Stimulated activated CD4-positive, alpha-beta T cell treated with anti-CD3 and anti-CD28 coated beads, TNF-alpha, amount 100 ng/mL, for 4 hours (primary cell): Measurements from ENCODE around the gene ARVCF.
"Not testable (repeated sequence)": the region's sequence is repeated elsewhere in the genome, so short reads cannot be mapped to it uniquely, and the experiment has no call there.

Experiments
- DNase-seq, 3 experiments: peaks; one replicate each; pipeline ENCODE4 v3.0.0-alpha.2; 2020; ENCODE audit warnings: low read depth in 3 of 3

ARVCF gene

GRCh38 chr22:19936513-19936912, 80.1 kb downstream of the ARVCF start:
- DNase-seq, result no peak

DNA sequence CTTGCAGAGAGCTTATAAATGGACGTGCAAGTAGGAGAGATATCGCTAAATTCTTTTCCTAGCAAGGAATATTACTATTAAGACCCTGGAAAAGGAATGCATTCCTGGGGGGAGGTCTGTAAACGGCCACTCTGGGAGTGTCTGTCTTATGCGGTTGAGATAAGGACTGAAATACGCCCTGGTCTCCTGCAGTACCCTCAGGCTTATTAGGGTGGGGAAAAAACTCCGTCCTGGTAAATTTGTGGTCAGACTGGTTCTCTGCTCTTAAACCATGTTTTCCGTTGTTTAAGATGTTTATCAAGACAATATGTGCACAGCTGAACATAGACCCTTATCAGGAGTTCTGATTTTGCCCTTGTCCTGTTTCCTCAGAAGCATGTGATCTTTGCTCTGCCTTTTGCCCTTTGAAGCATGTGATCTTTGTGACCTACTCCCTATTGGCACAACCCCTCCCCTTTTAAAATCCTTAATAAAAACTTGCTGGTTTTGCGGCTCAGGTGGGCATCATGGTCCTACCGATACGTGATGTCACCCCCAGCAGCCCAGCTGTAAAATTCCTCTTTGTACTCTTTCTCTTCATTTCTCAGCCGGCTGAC, 81.4 kb downstream of the ARVCF start:
- not testable (repeated sequence) for DNase-seq

DNA sequence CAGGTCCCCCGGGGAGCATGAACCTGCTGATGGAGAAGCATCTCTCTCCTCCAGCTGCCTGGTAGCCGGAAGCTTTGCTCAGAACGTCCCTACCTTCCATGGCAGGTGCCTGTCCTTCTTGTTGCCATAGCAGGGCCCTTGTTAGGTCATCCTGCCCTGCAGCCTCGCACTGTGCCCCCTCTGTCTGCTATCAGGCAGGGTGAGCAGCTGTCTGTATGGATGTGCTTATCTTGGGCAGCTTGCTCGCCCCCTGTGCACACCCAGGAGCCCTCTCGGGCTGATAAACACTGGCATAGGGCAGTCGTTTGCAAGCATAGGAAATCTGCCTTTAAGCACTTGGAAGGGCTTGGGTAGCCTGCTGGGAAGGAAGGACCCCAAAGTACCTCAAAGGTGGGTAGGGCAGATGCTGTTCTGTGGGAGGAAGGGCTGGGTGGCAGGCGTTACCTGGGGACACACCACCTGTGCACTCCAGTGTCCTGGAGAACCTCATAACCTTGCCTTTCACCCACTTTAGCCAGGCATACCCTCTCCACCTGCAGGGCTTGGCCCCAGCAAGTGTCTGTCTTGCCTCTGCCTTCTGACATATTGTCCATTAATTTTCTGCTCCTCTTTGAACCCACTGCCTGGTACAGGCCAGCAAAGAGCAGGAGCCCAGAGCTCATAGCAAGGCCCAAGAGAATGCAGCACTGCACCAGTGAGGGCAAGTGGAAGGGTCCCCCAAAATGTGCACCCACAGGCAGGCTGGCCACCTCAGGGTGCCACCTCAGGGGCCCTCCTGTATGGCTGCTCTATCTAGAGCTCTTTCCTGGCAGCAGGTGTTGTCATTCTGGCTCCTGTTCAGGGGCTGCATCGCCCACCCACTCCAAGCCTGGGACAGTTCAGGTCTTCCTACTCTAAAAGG, 83.0 kb downstream of the ARVCF start:
- no peak for DNase-seq

DNA sequence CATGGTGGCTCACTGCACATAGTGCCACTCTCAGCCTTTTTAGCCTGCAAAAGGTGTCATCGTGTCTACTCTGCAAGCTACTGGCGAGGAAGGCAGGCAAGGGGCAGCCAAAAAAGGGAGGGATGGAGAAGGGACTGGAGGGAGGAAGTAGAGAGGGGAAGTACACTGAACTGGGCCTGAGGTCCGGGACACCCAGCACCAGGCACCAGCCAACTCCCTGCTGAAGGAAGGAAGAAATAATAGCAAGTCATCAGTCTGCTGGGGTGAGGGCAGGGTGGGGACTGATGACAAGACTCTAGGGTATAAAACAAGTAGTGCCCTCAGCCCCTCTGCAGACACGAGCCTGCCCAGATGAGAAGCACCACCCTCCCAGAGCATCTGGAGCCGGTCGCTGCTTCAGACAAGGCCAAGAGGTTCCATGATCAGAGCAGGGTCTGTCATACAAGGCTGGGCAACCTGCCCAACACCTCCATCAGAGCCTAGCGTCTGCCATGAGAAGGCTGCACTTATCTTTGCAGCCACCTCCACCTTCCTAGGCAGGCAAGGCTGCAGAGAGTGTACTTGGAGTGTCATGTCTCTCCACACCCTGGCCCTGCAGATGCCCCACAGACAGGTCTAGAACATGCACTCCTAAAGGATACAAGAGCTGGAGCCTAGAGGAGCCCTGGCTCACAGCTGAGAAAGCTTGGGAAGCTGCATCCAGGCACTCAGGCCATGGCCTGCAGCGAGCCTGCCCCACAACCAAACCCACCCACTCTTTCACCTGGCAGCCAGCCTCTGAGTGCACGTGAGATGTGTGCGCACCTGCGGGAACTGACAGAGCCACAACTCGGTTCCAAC, 84.0 kb downstream of the ARVCF start:
- no peak for DNase-seq

GRCh38 chr22:19931514-19931913, 85.1 kb downstream of the ARVCF start:
- no peak for DNase-seq

DNA sequence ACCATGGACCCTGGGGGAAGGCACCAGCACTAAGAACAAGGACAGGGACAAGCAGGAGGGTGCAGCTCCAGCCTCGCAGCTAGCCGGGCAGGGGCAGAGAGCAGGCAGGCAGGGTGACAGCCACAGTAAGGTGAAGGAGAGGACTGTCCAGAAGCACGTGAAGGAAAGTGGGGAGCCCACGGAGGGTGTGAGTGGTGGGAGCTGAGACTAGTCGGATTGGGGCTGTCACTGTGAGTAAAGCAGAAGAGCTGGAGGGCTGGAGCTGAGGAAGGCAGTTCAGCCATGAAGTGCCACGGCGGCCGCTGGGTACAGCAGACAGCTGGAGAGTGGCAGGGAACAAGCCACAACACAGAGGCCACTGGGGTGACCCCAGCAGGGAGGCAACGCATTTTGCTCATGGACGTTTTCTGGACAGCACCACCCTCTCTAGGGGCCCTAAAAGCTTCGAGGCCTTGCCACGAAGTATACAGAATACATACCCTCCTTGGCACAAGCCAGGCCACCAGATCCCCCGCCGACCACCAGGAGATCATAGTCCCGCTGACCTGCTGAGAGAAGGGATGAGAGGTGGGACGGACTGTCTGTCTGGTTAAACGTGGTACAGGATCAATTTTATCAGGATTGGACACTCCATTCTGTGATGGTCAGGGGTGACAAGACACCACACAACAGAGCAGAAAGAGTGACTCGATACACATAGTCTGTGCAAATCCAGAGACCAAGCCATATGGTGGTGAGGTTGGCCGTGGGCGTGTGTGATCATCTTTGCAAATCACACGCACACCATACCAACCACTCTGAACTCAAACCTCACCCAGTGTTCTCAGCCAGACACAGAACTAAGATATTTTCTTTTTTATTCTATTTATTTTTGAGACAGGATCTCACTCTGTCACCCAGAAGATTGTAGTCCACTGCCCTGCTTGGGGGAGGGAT, 85.8 kb downstream of the ARVCF start:
- DNase-seq, result no peak

- DNase-seq, result no peak
These were observed 86.8 kb downstream of the ARVCF start for GRCh38 chr22:19929586-19930550.

DNA sequence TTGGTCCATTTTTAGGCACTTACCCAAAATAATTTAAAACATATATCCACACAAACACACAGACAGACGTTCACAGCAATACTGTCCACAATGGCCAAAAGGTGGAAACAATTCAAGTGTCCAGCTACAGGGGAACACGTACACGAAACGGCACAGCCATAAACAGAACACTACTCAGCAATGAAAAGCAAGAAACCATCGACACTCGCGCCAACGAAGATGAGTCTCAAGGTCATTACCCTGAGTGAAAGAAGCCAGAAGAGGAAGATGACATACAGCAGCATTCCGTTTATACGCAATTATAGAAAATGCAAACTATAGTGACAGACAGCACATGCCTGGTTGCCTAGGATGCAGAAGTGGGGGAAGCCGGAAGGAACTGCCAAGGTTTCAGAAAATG, 88.4 kb downstream of the ARVCF start:
- DNase-seq, result no peak

DNA sequence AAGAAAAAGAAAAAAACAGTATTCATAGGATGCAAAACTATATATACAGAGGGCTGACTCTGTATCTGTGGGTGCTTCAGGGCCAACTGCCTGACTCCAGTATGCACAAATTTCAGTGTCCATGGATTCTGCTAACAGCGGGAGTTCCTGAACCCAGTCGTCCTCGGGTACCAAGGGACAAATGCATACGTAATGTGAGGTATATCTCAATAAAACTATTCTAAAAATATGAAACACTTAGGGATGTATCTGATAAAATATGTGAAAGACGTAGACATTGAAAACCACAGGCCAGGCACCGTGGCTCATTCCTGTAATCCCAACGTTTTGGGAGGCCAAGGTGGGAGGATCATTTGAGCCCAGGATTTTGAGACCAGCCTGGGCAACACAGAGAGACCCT, 88.9 kb downstream of the ARVCF start:
- no peak for DNase-seq

GRCh38 chr22:19926028-19926427, 90.6 kb downstream of the ARVCF start:
- DNase-seq, result not testable (repeated sequence)

- no peak for DNase-seq
These were observed 92.6 kb downstream of the ARVCF start for GRCh38 chr22:19923914-19924513.

DNA sequence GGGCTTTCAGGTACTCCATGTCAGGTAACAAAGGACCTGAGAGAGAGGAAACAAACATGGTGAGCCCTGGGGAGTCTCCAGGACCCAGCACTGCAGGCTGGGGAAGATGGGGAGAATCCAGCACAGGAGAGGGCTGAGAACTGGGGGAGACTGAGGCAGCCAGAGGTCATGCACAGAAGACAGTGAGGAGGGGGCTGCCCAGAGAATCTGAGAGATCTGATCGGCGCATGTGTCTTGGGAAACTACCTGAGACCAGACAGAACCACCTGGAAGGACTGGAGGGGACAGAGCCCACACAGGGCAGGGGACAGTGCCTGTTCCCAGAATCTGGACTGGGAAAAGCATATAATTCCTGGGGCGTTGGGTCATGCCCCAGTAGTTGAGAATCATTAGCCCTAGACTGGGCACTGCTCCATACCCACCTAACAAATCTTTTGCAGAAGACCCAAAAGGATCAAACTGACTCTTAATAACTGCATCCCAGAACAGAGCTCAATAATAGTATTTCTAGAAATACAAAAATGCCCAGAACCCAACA, 95.0 kb downstream of the ARVCF start:
- no peak for DNase-seq
